ENCODE measurements around the gene EEF1AKMT2. TPM values are rescaled to one million over a fixed set of nuclear protein-coding genes. Genes with fewer than 3 reads are reported as not detected.

The EEF1AKMT2 gene
- total and polyA plus RNA-seq, 9 of the 15 experiments (the other 6 are each of a cell fraction or from before 2014, with no cell fraction given): 9.3 to 34.3 (median 23.7) TPM

DNA sequence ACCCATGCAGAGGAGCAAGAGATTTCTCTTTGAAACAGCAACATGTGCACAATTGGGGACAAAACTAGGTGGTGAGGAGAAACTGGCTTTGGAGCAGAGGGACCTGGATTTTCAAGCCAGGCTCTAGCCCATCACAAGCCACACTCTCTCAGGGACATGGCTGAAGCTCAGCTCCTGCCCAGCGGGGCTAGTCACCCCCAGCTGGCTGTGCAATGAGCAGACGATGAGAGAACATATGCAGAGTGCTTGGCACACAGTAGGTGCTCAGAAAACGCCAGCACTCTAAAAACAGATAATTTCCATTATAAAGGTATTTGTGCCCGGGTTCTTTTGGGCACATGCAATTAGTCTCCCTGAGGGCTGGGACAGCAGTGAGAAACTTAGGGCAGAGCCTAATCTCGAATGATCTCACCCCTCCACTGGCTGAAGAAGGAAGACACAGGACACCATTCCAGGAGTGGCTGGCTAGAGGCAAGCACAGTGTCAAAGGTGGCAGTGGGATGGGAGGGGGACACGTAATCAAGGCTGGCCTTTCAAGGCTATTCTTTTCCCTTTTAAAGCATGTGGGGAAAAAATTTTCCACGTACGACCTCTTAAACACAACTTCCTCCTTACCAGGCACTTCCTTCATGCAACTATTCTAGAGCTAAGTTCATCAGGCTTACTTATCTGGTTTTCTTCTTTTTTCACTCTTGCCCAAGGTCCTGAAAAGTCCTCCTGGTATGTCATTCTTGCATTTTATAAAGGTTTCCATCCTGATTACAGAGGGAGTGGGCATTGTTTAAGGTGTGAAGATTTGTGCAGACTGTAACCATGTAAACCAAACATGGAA lies 62.6 kb downstream of the EEF1AKMT2 start:
- ATAC-seq: peak; percentile 52; the same call in 1 of the 3 replicates
- 0 out of 2 replicates have a peak, but pooled peaks cover 8% of the 10 kb centered on the region for H4K20me1 ChIP-seq (replicated peaks; ENCODE audit: control insufficient read depth, insufficient read depth, low read length)
- CTCF ChIA-PET (ENCODE audit: low intra/inter-chr PET ratio): no interaction called here
- no peak overlapping the region for H3K27ac ChIP-seq (ENCODE audit: extremely low read depth, low read depth, low read length)
- H3K36me3 ChIP-seq (ENCODE audit: control insufficient read depth, insufficient read depth, low read length): peaks cover 18% of the 10 kb centered on the region; the same call in 1 of the 3 replicates
- H2AFZ ChIP-seq (ENCODE audit: low read depth, low read length): no peak overlapping the region
- no peaks in the 10 kb centered on the region for H3K9me3 ChIP-seq (replicated peaks; ENCODE audit: control insufficient read depth, insufficient read depth, low read depth, low read length)
- H3K79me2 ChIP-seq (ENCODE audit: control insufficient read depth, insufficient read depth, low read length): peaks cover 4% of the 10 kb centered on the region; the same call in 2 of the 3 replicates
- intact Hi-C loops (cut with micrococcal nuclease): no loop called here
- no peak overlapping the region for H3K4me3 ChIP-seq
- peaks cover 4 to 12% of the 10 kb centered on the region in 2 experiments; a peak in 4 of 5 replicates for H3K4me1 ChIP-seq (replicated peaks in 1 of 2; ENCODE audit: control insufficient read depth in 2 of 2, insufficient read depth in 2 of 2, low read length in 2 of 2)
- no peak overlapping the region for H3K9ac ChIP-seq (ENCODE audit: insufficient read depth in 1 of 2, low read depth in 2 of 2, low read length in 2 of 2)
- POLR2A ChIA-PET: interaction anchor here (0.6 to 1.9 kb wide), 4 partner anchors 11 to 197 kb away, joined by 3 to 5 read pairs (median 4); no protein-coding TSS in a partner anchor
- in situ Hi-C loops (cut with MboI): no loop called here
- 32% methylated on average over 7 of the region's 8 CpGs for WGBS (ENCODE audit: insufficient coverage, low coverage, missing lambda C conversion rate)
- no peak for FAIRE-seq
- no peaks in the 10 kb centered on the region for H3K27me3 ChIP-seq (ENCODE audit: control insufficient read depth in 2 of 2, insufficient read depth in 2 of 2, low read length in 2 of 2)
- no peak overlapping the region for H3K4me2 ChIP-seq (ENCODE audit: insufficient read depth, low read length)
- BruUV-seq (replicated peaks): no TSS peak
- peaks cover 3% of the 10 kb centered on the region for H3K9me1 ChIP-seq (ENCODE audit: control insufficient read depth, insufficient read depth, low read length)
- DNase-seq (ENCODE audit: extremely low read depth in 1 of 4, low spot score in 3 of 4): no peak
- no peak for TF ChIP-seq RBM34 (IDR thresholded peaks at IDR 0.05; ENCODE audit: borderline replicate concordance, insufficient read depth, low read length)
- TF ChIP-seq POLR2AphosphoS5 (IDR thresholded peaks at IDR 0.05; ENCODE audit: control insufficient read depth, insufficient read depth, low read depth, low read length): no peak
- TF ChIP-seq ZNF12 (CRISPR knock-in tag; IDR thresholded peaks at IDR 0.05): no peak
- TF ChIP-seq TCF3 (CRISPR knock-in tag; IDR thresholded peaks at IDR 0.05): no peak
- no peak for TF ChIP-seq PCBP2 (IDR thresholded peaks at IDR 0.05; ENCODE audit: low read depth, low read length, poor library complexity, severe bottlenecking)
- TF ChIP-seq CC2D1A (IDR thresholded peaks at IDR 0.05): no peak
- TF ChIP-seq HNRNPK (IDR thresholded peaks at IDR 0.05; ENCODE audit: low read depth, low read length, poor library complexity, severe bottlenecking): no peak
- TF ChIP-seq, protein P1, sequence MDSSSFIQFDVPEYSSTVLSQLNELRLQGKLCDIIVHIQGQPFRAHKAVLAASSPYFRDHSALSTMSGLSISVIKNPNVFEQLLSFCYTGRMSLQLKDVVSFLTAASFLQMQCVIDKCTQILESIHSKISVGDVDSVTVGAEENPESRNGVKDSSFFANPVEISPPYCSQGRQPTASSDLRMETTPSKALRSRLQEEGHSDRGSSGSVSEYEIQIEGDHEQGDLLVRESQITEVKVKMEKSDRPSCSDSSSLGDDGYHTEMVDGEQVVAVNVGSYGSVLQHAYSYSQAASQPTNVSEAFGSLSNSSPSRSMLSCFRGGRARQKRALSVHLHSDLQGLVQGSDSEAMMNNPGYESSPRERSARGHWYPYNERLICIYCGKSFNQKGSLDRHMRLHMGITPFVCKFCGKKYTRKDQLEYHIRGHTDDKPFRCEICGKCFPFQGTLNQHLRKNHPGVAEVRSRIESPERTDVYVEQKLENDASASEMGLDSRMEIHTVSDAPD (CRISPR knock-in tag; IDR thresholded peaks at IDR 0.05): no peak
- no peak for TF ChIP-seq SREBF2 (CRISPR knock-in tag; IDR thresholded peaks at IDR 0.05)
- TF ChIP-seq SMARCC2 (IDR thresholded peaks at IDR 0.05; ENCODE audit: low read depth): no peak
- TF ChIP-seq, protein P2, sequence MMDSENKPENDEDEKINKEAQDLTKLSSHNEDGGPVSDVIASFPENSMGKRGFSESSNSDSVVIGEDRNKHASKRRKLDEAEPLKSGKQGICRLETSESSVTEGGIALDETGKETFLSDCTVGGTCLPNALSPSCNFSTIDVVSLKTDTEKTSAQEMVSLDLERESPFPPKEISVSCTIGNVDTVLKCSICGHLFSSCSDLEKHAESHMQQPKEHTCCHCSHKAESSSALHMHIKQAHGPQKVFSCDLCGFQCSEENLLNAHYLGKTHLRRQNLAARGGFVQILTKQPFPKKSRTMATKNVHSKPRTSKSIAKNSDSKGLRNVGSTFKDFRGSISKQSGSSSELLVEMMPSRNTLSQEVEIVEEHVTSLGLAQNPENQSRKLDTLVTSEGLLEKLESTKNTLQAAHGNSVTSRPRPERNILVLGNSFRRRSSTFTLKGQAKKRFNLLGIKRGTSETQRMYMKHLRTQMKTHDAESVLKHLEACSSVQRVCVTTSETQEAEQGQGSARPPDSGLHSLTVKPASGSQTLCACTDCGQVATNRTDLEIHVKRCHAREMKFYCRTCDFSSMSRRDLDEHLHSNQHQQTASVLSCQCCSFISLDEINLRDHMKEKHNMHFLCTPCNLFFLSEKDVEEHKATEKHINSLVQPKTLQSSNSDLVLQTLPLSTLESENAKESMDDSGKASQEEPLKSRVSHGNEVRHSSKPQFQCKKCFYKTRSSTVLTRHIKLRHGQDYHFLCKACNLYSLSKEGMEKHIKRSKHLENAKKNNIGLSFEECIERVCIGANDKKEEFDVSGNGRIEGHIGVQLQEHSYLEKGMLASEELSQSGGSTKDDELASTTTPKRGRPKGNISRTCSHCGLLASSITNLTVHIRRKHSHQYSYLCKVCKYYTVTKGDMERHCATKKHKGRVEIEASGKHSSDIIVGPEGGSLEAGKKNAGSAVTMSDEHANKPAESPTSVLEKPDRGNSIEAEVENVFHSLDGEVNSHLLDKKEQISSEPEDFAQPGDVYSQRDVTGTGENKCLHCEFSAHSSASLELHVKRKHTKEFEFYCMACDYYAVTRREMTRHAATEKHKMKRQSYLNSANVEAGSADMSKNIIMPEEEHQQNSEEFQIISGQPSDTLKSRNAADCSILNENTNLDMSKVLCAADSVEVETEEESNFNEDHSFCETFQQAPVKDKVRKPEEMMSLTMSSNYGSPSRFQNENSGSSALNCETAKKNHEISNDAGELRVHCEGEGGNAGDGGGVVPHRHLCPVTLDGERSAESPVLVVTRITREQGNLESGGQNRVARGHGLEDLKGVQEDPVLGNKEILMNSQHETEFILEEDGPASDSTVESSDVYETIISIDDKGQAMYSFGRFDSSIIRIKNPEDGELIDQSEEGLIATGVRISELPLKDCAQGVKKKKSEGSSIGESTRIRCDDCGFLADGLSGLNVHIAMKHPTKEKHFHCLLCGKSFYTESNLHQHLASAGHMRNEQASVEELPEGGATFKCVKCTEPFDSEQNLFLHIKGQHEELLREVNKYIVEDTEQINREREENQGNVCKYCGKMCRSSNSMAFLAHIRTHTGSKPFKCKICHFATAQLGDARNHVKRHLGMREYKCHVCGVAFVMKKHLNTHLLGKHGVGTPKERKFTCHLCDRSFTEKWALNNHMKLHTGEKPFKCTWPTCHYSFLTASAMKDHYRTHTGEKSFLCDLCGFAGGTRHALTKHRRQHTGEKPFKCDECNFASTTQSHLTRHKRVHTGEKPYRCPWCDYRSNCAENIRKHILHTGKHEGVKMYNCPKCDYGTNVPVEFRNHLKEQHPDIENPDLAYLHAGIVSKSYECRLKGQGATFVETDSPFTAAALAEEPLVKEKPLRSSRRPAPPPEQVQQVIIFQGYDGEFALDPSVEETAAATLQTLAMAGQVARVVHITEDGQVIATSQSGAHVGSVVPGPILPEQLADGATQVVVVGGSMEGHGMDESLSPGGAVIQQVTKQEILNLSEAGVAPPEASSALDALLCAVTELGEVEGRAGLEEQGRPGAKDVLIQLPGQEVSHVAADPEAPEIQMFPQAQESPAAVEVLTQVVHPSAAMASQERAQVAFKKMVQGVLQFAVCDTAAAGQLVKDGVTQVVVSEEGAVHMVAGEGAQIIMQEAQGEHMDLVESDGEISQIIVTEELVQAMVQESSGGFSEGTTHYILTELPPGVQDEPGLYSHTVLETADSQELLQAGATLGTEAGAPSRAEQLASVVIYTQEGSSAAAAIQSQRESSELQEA (IDR thresholded peaks at IDR 0.05; ENCODE audit: low read depth): no peak
- no peak for TF ChIP-seq ZNF644 (tag; IDR thresholded peaks at IDR 0.05; ENCODE audit: low read depth)
